Activated naive CD8-positive, alpha-beta T cell (primary cell): Measurements from ENCODE around the gene TMEM168.

Source experiments
- H3K27ac Mint-ChIP-seq: one replicate; pipeline ENCODE4 v1.8.0; 2021; ENCODE audit warnings: mixed read lengths
- H3K27me3 Mint-ChIP-seq: one replicate; pipeline ENCODE4 v1.8.0; 2021; ENCODE audit warnings: mixed read lengths
- H3K36me3 Mint-ChIP-seq: one replicate; pipeline ENCODE4 v1.8.0; 2021; ENCODE audit warnings: mixed read lengths
- H3K4me1 Mint-ChIP-seq: one replicate; pipeline ENCODE4 v1.8.0; 2021; ENCODE audit warnings: low read depth, mixed read lengths
- H3K4me3 Mint-ChIP-seq: one replicate; pipeline ENCODE4 v1.8.0; 2021; ENCODE audit warnings: mild to moderate bottlenecking, mixed read lengths
- H3K9me3 Mint-ChIP-seq: one replicate; pipeline ENCODE4 v1.8.0; 2021; ENCODE audit warnings: low read depth, mixed read lengths

TMEM168 gene

DNA sequence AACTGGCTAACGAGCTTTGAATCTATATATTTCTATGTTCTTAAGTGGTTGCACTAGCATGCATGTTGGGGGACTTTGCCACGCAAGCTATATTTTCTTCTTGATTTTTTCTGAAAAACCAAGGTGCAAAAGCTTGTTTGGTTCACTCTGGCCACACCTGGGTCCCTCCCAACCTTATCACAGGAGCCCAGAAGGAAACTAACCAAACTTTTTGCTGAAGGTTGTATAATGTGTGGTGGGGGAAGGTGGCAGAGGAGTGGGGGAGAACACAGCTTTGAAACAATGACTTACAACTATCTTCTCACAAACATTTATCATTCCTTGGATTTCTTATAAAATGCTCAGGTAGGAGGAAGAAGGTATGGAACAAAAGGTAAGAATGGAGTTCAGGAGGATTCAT lies 75.3 kb downstream of the TMEM168 start:
- Mint-ChIP-seq H3K9me3 (no peaks in the 10 kb centered on the region), H3K27ac (no peak overlapping the region), H3K4me3 (no peak overlapping the region)

More for the DNA sequence above, 75.3 kb downstream of the TMEM168 start:
- Mint-ChIP-seq H3K4me1 (no peaks in the 10 kb centered on the region), H3K36me3 (no peaks in the 10 kb centered on the region), H3K27me3 (no peaks in the 10 kb centered on the region)
